ENCODE results near the gene FBXO47.
A peak's percentile ranks its signal among the peaks of the same experiment; 100 is the strongest.
"Not testable (repeated sequence)": the region's sequence is repeated elsewhere in the genome, so short reads cannot be mapped to it uniquely, and the experiment has no call there.

FBXO47 gene

DNA sequence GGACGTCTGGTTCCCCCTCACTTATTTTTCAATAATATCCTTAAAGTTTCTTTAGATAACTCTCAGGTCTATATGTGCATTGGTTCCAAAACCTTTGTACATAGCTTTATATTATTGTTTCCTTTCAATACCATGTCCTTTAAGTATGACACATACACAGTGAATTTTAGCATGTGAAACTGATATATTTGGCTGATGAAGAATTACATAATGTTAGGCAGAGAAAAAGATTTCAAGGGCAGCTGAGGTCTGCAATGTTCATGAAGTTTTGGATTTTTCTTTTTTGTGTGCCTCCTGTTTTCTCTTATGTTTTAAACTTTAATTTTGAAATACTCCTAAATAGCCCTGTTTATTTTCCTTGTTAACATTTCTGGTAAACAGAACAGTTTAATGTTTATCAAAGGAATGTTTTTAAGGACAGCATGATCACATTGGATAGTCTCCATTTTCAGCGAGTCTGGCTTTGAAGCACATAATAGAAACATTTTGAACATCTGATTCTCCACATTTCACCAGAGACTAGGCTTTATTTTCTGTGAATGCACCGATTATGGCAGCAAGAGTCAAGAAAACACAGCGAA lies 32.9 kb upstream of the FBXO47 start:
- no peak for FAIRE-seq
- TF ChIP-seq POLR2A (IDR thresholded peaks at IDR 0.05; ENCODE audit: low read depth, low read length) = no peak
- no peak for DNase-seq (ENCODE audit: insufficient read length, low spot score)

DNA sequence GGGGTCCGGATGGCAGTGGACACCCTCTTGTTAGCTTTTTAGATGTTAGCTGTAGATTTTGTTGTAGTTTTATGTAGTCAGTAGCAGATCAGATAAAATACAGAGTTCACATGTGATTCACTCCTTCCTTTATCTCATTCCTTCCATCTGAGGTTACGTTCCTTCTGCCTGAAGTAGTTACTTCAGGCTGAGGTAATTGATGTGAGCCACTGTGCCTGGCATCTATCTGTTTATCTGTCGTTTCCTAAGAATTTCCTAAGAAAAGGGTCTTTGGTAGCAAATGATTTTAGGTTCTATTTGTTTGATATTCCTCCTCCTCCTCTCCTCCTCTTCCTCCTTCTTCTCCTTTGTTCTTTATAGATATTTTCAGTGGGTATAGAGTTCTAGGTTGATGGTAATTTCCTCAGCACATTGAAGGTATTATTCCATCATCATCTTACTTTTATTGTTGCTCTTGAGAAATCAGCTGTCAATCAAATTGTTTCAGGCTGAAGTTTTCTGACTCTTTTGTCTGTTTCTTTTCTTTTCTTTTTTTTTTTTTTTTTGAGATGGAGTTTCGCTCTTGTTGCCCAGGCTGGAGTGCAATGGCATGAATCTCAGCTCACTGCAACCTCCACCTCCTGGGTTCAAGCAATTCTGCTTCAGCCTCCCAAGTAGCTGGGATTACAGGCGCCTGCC lies 29.6 kb upstream of the FBXO47 start:
- FAIRE-seq (no peak), DNase-seq (ENCODE audit: insufficient read length, low spot score) (no peak)
- no peak for TF ChIP-seq POLR2A (IDR thresholded peaks at IDR 0.05; ENCODE audit: low read depth, low read length)

DNA sequence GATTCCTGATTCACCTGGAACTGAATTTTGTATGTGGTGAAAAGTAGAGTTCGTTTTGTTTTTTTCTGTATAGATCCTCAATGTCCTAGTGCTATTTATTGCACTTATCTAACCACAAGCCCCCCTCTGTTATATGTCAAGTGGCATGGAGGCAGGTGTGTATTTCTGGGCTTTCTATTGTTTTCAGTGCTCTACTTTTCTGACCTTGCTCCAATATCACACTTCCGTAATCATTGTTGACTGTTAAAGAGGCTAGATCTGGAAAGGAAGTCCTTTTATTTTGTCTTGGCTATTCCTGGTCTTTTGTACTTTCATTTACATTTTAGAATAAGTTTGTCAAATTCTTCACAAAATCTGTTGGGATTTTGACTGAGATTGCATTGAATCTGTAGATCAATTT lies 26.8 kb upstream of the FBXO47 start:
- FAIRE-seq (no peak), DNase-seq (ENCODE audit: insufficient read length, low spot score) (no peak)
- TF ChIP-seq POLR2A (IDR thresholded peaks at IDR 0.05; ENCODE audit: low read depth, low read length) = no peak

DNA sequence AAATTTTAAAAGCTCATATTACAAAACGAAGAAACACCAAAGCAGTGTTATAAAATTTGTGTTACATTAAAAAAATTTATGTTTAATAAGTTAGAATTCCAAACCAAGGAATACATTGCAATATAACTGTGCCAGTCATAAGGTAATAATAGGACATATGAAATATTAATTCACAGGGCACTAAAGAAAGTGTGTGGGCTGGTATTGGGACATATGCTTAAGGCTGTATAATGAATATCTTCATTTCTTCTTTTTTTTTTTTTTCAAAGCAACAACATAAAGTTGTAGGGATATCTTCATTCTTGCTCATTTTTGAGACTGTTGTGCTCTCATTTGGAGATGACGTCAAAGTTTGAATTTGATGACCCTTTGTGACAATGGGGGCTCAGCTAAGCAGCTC lies 17.5 kb upstream of the FBXO47 start:
- no peak for TF ChIP-seq POLR2A (IDR thresholded peaks at IDR 0.05; ENCODE audit: low read depth, low read length)
- FAIRE-seq (no peak), DNase-seq (ENCODE audit: insufficient read length, low spot score) (no peak)

DNA sequence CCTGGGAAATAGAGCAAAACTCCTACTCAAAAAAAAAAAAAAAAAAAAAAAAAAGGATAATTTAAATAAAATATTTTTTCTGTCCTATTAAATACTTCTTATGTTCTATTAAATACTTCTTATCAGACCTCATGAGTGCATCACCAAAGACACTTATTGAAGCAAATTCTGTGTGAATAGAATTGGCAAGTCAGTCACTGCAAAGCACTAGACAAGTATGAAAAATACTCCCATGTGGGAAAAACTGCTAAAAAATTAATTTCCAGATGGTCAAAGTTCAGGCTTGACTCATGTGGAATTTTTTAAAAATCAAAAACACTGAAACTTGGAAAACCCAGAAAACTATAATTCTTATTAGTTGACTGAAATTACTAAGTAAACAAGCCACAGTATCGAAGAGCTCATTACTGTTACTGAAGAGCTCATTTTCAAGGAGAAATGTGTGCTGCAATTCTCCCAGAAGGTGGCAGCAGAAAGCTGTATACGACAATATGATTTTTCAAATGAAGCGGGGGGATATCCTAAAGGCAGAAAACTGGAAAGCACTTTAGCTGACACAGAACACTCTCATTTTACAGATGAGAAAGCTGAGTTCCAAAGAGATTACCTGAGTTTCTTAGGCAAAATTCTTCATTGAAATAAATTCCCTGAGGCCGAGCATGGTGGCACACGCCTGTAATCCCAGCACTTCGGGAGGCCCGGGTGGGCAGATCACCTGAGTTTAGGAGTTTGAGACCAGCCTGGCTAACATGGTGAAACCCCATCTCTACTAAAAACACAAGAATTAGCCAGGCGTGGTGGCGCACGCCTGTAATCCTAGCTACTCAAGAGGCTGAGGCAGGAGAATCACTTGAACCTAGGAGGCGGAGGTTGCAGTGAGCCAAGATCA lies 15.9 kb upstream of the FBXO47 start:
- DNase-seq (ENCODE audit: insufficient read length, low spot score) = peak; percentile 38
- TF ChIP-seq POLR2A (IDR thresholded peaks at IDR 0.05; ENCODE audit: low read depth, low read length) = no peak
- peak; percentile 55 for FAIRE-seq

DNA sequence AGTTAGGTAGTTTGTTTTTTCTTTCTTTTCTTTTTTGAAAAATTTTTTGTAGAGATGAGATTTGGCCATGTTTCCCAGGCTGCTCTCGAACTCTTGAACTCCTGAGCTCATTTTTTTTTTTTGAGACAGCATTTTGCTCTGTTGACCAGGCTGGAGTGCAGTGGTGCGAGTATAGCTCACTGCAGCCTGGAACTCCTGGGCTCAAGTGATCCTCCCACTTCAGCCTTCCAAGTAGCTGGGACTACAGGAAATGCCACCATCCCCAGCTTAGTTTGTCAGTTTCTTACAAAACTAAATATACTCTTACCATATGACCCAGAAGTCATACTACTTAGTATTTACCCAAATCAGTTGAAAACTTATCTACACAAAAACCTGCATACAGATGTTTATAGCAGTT lies 14.4 kb upstream of the FBXO47 start:
- no peak for DNase-seq (ENCODE audit: insufficient read length, low spot score)
- no peak for FAIRE-seq
- TF ChIP-seq POLR2A (IDR thresholded peaks at IDR 0.05; ENCODE audit: low read depth, low read length) = no peak

DNA sequence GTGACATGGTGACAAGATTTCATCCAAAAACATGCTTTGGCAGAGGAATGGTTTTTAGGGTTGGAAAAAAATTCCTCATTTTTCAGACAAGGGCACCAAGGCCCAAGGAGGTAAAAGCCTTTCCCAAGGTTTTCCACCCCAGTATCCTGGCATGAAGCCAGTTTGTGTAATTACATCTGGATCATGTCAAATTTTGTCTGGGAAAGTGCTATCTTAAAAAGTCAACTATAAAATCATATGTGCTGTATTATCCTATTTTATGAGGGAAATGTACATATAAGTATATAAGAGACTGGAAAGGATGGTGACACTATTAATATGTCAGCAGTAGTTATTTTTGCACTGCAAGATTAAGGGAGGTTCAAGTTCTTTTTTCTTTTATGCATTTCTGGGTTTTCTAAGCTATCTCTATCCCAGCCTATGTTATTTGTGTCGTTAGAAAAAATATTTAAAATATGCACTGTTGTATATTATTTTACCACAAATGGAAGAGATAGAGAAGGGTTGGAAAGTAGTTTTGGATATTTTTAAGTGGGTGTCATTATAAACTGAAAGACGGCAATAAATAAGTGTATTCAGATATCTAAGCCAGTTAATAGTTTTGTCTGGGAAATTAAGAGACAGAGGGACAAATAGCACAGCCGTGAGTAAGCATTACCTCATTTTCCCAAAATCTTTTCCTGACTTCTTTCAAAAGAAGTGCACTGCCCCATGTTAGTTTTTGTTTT lies 13.5 kb upstream of the FBXO47 start:
- FAIRE-seq = no peak

DNA sequence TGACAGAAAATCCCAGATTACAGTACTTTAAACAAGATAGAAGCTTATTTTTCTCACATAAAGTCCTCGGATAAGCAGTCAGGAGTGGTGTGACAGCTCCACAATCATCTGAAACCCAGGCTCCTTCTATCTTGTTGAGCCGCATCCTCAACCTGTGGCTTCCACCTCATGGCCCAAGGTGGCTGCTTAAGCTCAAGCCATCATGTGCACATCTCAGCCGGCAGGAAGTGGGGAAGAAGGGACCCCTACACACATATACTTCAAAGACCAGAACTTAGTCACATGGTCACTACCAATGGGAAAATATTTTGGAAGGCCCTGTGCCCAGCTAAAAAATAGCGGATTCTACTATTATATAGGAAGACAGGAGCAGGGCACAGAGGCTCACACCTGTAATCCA lies 11.0 kb upstream of the FBXO47 start:
- no peak for DNase-seq (ENCODE audit: insufficient read length, low spot score)
- TF ChIP-seq POLR2A (IDR thresholded peaks at IDR 0.05; ENCODE audit: low read depth, low read length) = no peak
- FAIRE-seq = no peak

More for the DNA sequence above, 13.5 kb upstream of the FBXO47 start:
- no peak for TF ChIP-seq POLR2A (IDR thresholded peaks at IDR 0.05; ENCODE audit: low read depth, low read length)
- DNase-seq (ENCODE audit: insufficient read length, low spot score) = no peak

DNA sequence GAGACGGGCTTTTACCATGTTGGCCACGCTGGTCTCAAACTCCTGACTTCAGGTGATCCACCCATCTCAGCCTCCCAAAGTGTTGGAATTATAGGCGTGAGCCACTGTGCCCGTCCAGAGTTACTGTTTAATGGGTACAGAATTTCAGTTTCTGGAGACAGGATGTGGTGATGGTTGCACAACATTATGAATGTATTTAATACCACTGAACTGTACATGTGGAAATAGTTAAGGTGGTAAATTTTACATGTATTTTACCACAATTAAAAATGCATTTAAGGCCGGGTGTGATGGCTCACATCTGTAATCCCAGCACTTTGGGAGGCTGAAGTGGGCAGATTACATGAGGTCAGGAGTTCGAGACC lies 9.0 kb upstream of the FBXO47 start:
- not testable (repeated sequence) for FAIRE-seq; DNase-seq (ENCODE audit: insufficient read length, low spot score)

DNA sequence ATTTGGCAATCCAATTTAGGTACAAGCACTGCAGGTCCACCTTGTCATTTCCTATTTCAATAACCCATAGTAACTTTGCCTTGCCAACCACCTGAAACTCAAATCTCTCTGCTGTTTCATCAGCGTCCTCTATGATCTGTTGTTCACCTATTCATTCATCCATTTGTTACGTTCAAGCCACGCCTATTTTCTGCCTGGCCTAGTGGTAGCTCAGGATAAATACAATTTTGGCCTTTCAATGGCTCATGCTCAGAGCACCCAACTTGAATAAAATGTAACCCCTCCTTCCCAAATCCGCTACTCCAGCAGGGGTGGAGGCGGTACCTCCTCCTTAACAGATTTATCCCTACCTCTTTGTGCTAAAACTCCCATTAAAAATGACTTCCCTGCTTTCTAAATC lies 3.6 kb upstream of the FBXO47 start:
- no peak for TF ChIP-seq POLR2A (IDR thresholded peaks at IDR 0.05; ENCODE audit: low read depth, low read length)
- DNase-seq (ENCODE audit: insufficient read length, low spot score) = no peak
- no peak for FAIRE-seq

DNA sequence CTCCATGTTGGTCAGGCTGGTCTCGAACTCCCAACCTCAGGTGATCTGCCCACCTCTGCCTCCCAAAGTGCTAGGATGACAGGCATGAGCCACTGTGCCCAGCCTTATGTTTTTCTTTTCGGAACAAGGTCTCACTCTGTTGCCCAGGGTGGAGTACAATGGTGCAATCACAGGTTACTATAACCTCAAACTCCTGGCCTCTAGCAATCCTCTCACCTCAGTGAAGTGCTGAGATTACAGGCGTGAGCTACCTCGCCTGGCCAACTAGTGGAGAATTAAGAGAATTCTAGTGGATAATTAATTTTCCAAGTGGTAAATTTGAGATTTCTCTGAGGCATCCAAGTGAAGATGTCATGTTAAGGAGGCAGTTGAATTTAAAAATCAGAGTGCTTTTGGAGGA lies 2.9 kb upstream of the FBXO47 start:
- no peak for TF ChIP-seq POLR2A (IDR thresholded peaks at IDR 0.05; ENCODE audit: low read depth, low read length)
- no peak for DNase-seq (ENCODE audit: insufficient read length, low spot score)
- no peak for FAIRE-seq

DNA sequence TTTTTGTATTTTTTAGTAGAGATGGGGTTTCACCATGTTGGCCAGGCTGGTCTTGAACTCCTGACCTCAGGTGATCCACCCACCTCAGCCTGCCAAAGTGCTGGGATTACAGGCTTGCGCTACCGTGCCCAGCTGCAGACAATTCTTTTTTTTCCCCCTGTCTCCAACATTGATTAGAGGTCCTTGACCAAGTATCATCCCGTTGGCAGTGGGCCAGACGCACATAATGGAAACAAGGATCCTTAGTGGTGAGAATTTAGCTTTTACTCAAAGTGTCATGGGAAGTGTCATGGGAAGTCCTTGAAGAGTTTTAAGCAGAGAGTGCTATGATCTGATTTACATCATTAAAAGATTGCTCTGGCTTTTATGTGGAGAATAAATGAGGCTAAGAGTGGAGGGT lies 2.1 kb upstream of the FBXO47 start:
- no peak for TF ChIP-seq POLR2A (IDR thresholded peaks at IDR 0.05; ENCODE audit: low read depth, low read length)
- FAIRE-seq (no peak), DNase-seq (ENCODE audit: insufficient read length, low spot score) (no peak)

DNA sequence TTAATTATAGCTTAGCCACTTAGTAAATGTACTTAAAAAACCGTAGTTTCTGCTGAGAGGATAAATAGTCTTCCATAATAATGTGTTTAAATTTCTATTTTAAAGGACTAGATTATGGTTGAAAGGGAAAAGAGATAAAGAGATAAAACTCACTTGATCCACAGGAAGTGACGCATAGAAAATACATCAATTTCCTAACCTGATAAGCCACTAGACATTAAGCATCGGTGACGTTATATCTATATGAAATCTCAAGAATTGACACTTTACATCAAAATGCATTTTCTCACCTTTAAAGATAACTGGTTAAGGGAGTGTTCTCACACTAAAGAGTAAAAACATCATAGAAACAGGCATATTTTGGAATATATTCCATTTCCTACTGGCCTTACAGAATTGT lies 5.8 kb downstream of the FBXO47 start:
- no peak for TF ChIP-seq POLR2A (IDR thresholded peaks at IDR 0.05; ENCODE audit: low read depth, low read length)

DNA sequence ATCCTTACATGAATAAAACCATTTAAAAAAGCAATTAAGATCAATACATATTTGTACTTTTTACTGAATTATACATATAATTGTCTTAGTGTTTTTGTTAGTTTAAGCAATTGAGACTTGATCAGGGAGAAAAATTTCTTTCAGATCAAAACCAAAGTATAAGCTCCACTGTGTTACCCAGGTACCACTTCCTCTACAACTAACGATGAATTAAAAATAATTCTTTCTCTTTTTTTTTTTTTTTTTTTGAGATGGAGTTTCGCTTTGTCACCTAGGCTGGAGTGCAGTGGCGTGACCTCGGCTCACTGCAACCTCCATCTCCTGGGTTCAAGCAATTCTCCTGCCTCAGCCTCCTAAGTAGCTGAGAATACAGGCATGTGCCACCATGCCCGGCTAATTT lies 6.8 kb downstream of the FBXO47 start:
- FAIRE-seq = no peak
- TF ChIP-seq POLR2A (IDR thresholded peaks at IDR 0.05; ENCODE audit: low read depth, low read length) = no peak

More for the DNA sequence above, 5.8 kb downstream of the FBXO47 start:
- FAIRE-seq = peak; percentile 11
- DNase-seq (ENCODE audit: insufficient read length, low spot score) = no peak

More for the DNA sequence above, 6.8 kb downstream of the FBXO47 start:
- DNase-seq (ENCODE audit: insufficient read length, low spot score) = no peak
